Measurements from ENCODE around the gene PRKAG2.
"Not testable (repeated sequence)": the region's sequence is repeated elsewhere in the genome, so short reads cannot be mapped to it uniquely, and the experiment has no call there.

PRKAG2 gene

DNA sequence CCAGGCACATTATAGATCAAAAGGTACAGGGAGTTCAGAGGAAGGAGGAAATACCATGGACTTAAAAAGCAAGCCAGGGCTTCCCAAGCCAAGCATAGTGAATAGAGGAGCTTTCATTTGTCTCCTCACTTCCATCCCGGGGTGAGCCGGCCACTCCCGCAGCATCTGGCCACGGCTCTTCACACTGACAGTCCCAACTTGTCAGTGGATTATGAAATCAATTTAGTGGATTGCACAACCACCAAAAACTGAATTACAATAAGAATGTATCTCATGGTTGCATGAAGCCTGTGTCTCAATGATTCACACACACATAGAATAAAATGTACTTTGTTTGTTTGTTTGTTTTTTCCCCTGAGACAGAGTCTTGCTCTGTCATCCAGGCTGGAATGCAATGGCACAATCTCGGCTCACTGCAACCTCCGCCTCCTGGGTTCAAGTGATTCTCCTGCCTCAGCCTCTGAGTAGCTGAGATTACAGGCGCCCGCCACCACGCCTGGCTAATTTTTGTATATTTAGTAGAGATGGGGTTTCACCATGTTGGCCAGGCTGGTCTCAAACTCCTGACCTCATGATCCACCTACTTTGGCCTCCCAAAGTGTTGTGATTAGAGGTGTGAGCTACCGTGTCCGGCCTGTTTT is 79.1 kb downstream of the PRKAG2 start:
- DNase-seq = not testable (repeated sequence)

DNA sequence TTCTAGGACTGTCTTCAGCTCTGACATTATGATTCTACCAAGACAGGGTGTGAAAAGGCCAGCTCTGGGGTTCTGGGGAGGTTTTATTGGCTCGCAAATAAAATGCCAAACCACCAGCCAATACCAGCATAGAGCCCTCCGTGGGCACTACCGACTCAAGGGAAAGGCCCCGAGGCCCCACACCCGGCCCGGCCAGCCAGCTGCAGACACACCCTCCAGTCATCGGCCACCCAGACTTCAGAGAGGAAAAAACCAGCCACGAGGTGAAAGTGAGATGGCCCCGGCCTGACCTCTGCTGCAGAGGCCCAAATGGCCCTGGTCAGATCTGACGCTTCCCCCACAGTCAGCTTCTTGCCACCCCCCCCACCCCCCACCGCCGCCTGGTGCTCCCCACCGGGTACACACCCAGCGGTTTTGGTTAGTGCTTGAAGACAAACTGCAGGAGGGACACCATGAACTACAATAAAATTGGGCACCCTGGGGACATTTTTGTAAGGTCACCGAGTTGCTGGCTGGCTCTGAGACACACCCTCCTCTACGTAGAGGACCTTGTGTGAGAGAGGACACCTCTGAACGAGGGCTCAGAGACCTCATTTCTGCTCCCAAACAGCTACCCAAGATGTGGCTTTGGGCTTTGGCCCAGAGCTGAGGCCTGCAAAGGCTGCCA is 79.9 kb downstream of the PRKAG2 start:
- no peak for DNase-seq

DNA sequence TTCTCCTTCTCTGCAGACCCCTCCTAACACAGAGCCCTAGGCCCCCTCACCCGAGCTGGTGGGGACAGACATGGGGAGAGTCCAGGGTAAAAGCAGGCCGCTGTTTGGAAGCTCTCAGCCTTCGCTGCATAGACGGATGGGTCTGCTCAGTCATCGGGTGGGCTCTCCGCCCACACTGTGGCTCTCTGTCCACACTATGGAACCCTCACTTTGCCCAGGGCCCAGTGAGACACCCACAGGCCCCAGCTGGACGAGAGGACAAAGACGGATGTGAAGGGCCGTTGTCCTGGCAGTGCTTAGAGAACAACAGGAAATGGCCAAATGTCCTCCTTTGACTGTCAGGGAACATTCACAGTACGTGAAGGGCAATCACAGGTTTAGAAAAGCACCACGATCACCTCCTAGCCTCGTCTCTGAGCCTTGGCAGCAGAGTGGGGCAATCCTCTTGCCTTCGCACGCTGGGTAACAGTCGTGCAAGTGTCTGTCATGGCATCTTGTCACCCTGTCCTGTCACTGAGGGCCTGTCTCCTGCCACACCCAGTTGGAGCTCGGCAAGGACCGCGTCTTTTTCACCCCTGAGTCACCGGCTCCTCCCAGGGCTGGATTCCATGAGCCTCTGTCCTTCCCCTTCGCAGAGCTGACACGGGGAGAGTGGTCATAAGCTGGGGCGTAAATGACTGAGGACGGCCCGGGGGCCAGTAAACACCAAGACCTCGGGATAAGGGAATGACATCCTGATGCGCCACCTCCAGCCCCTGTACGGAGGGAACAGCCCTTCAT is 80.6 kb downstream of the PRKAG2 start:
- DNase-seq = peak; percentile 9

DNA sequence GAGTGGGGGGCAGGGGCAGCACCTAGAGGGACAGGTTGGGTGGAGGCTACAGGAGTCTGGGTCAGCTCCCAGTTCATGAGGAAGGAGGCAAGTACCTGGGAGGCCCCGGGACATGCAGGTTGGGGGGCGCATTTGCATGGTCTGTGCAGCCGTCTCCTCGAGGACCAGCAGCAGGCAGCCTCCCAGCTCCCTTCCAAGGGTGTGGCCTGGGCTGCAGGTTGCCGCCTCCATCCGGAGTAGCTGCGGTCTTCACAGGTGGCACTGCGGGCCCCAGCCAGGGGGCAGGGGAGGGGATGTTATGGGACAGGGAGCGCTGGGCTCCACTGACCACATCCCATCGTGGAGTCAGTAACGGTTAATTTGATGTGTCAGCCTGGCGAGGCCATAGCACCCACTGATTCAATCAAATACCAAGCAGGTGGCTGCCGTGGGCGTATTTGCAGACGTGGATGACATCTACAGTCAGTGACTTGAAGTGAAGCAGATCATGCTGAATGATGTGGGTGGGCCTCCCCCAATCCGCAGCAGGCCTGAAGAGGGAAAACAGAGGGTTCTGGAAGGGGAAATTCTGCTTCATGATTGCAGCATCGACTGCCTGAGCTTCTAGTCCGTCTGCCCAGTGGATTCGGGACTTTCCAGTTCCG is 81.6 kb downstream of the PRKAG2 start:
- peak; percentile 66 for DNase-seq

DNA sequence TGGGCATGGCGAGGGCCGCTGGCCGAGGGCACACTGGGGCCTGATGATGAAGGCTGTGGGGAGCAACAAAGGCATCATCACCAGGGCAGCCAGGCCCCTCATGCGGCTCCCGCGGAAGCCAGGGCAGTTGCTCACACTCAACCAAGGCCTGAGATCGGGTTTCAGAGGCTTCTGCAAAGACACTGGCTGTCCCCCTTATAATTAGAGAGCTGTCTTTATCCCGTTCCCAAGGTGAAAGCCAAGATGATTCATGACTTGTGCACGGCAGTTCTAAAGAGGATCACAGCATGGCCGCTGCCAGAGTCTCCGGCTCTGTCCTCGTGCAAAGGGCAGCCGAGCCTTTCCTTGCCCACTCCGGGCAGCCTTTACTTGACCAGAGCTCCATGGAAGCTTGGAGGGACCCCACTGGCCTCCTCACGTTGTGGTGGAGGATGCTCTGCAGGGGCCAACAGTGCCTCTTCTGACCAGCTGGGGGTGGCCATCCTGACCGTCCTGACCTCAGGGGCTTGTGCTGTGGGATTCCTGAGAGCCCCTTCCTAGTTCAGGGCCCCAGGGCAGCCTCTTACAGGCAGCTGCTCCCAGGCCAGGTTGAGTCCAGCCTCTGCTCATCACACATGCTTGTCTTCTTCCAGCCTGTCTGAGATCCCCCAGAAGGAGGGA is 82.3 kb downstream of the PRKAG2 start:
- no peak for DNase-seq

DNA sequence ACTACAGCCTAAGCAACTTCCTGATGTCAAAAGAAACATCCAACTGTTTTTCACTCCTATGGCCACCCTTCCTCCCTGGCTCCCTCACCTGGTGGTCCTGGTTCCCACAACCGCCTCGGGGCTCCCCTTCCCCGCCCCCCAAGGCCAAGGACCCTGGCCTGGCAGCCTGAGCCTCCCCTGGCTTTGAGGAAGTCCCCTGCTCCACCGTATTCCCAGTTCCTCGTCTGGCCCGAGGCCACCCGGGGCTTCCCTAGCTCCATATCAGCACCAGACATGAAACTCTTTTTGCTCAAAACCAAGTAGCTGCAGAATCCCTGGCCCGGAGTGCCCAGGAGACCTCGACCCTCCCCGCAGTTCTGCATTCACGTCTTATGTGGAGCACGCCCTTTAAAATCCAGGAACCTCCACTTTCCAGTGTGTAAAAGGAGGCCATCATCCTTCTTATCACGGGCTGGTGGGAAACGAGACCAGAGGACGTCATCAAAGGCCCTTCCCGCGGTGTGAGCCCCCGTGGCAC is 82.9 kb downstream of the PRKAG2 start:
- no peak for DNase-seq

DNA sequence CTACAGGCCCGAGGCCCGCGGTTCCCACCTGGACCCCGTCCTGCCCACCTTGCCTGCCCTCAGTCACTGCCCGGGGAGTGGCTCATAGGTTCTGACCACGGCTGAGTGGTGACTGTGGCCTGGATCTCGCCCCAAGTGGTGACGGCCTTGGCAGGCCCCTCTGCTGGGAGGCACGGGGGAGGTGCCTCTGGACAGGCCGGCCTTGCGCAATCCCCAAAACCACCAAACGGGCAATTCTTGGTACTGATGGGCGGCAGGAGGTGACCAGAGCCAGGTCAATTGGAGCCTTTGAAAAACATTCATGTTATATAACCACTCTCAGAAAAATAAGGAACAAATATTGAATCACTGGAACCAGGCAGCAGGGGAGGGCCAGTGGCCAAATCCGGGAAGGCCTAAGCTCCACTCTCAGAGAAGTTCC is 83.4 kb downstream of the PRKAG2 start:
- DNase-seq = no peak

DNA sequence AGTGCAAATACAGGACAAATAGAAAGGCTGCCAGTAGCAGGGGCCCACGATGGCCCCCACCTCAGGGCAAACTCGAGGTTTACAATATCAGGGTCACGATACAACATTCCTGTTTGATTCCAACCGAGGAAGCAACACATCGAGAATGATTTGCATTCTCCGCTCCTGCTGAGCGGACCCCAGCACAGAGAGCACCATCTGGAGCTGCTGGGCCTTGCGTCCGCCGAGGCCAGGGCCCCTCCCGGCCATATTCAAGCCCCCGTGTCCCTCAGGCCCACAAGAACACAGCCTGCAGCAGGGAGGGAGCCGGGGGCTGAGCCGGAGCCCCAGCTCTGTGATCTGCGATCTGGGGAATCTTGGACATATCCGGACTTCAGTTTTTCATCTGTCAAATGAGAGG is 84.3 kb downstream of the PRKAG2 start:
- no peak for DNase-seq

DNA sequence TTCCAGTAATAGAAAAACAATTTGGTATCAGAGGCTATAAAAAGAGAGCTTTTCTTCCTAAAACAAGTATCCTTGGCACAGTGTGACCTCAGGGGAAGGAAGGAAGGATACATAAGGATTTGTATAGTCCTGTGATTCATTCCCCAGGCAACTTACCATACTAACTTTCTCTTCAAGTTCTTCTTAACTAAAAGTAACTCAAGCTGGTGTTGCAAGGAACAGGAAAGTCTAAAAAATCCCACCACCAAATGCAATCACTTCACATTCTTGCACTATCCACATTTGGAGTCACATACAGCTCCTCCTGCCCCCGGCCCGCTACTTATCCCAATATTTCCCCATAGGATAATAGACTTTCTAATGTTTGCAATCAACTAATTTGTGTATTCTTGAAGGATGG is 84.8 kb downstream of the PRKAG2 start:
- DNase-seq = no peak

DNA sequence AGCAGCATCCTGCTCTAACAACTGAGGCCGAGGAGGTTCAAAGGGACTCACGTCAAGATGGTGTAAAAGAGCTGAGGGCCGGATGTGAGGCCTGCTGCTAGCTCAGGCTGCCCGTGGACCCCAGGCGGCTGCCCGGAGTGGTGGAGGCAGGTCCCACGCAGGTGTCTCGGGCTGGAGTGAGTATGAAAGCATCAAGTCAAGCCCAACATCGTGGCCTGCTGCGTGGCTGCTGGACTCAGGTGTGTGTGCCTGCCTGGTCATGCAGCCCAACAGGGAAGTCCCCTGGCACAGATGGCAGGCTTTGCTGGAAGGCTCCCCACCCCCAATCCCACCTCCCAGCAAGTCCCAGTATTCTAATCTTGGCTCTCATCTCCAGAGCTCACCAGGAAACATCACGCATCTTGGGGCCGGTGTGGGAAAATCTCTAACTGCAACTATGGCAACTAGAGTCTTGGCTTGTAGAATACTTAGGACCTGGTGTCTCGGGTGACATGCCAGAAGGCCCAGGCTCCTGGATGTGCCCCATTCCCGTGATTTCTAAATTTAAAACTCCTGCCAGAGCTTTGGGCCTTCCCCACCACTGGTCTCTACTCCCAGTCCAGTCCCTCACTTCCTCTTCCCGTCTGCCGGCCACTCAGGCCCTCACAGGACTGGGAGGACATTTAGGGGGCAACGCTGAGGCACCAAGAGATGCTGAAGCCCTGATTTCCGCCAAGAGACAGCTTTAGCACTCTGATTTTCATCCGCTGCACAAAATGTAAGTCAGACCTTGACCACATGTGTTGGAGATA is 85.9 kb downstream of the PRKAG2 start:
- no peak for DNase-seq

DNA sequence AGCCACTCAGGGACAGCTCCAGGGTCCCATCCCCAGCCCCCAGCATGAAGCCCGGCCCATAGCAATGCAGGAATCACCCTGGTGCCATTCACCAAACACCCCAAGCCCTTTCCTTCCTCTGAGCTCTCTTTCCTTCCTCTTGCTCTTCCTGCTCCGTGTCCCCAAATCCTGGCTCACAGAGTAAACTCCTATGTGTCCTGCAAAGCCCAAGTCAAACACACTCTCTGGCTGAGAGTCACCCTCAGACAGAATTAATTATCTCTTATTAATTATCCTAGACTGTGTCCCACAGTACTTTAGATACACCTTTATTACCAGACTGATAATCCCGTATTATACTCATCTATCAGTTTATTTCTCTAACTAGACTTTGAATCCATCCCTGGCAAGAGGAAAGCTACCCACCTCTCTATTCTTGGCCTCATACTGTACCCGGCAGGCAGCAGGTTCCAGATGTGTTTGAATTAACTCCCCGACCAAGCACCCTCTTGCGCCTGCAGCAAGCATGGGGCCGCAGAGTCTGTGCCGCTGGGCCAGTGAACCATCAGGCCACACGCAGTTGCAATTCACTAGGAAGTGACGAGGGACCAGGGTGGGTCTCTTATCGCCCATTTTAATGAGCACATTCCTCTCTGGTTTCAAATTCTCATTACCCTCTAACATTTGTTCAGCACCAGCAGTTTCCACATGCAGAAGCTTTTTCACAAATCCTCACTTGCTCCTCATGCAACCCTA is 86.7 kb downstream of the PRKAG2 start:
- no peak for DNase-seq

DNA sequence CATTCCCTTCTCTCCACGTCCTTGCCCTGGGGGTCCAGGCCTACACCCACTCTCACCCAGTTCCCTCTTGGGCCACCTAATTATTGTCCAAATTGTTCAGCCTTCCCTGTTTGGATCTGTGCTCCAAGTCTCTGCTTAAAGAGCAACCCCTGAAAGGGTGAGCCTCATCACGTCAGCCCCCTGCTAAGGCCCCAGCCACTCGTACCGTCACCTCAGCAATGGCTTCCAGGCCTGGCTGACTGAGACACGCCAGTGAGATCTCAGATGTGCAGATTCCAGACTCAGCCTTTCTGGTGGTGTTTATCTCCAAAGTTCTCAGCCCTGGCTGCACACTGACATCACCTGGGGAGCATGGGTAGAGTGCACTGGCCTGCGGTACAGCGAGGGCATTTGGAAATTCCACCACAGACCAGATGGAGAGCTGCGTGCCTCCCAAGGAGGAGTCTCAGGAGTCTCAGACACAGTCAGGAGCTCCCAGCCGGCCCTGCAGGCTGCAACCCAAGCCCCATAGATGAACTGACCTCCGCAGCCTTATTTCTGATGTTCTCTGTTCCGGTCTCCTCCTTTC is 87.5 kb downstream of the PRKAG2 start:
- DNase-seq = no peak

DNA sequence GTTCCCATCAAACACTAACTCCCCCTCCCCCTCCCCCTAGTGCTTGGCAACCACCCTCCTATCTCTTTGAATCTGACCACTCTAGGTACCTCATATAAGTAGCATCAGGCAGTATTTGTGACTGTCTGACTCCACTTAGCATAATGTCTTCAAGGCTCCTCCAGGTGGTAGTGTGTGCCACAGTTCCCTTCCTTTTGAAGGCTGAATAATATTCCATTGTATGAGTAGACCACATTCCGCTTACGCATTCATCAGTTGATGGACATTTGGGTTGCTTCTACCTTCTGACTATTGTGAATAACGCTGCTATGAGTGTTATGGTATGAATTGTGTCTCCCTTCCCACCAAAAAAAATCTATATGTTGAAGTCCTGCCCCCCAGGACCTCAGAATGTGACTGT is 89.6 kb downstream of the PRKAG2 start:
- DNase-seq = no peak

DNA sequence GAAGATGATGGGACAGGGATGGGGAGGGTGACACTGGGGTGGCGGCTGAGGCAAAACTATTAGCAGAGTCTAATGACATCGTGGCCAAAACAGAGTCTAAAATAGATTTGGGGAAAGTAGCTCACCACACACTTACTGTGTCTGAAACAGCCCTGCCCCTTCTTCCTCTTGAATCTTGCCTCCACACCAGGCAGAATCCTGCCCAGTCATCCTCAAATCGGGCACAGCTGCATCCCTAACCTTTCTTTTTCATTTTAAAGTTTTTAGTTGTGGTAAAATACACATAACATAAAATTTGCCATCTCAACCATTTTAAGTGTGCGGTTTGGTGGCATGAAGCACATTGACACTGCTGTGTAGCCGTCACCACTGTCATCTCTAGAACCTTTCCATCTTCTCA is 90.0 kb downstream of the PRKAG2 start:
- no peak for DNase-seq

DNA sequence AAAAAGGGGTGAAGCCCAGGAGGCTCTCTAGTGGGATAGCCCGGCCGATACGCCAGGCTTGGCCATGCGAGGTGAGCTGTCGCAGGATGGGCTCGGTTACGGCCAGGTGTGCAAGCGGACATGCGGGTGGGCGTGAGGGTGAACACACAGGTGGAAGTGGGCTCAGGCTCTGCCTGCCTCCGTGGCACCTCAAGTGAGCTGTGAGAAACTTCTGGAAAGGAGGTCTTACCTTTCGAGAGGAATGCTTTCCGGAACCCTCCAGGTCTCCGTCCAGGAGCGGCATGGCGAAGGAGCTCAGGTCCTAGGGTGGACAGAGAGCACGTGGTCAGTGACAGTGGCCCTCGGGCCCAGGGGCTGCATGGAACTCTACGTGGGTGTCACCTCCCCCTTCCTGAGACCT is 90.7 kb downstream of the PRKAG2 start:
- no peak for DNase-seq

DNA sequence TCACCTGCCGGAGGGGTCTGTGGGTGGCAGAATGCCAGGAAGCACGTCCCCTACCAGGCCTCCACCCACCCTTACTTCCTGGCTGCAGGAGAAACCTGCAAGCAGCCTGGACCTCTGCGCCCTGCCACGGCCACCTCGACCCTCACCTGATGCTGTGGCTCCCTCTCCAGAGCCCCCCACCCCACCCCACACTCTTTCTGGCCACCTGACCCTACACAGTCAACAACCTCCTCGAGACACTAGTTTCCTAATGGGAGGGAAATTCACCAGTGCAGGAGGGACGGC is 91.3 kb downstream of the PRKAG2 start:
- no peak for DNase-seq

DNA sequence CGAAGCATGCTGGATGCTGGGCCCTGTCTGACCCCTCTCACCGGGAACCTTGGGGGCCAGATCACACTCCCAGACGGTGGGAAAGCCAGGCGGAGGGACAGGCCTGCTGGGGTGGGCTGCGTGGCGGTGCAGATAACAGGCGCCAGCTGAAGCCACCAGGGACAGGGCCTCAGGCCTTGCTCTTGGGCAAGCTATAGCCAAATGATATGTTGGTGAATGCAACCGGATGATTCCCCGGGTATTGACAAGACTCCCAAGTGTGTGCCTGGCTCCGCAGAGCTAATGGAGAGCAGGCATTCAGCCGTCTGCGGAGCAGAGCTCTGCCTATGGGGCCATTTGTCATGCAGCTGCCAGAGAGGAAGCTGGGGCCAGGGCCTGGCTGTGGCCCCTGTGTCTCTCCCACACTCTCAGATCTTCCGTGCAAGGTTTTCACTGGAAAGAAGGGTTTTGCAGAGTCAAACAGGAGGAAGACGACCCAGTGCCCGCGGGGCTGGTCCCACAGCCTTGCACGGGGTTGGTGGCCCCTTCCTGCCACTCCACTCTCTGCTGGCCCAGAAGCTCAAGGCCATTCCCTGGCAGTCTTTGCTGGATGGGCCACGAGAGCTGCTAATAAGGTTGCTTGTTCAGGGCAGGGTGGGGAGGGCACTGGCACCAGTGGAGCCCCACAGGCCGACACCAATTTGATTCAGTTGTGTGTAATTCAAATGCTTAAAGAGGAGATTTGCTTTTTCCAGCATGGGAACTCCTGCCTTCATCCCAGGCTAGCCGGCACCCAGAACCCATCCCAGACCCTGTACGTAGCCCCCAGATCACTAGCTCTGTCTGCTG is 91.8 kb downstream of the PRKAG2 start:
- DNase-seq = no peak

DNA sequence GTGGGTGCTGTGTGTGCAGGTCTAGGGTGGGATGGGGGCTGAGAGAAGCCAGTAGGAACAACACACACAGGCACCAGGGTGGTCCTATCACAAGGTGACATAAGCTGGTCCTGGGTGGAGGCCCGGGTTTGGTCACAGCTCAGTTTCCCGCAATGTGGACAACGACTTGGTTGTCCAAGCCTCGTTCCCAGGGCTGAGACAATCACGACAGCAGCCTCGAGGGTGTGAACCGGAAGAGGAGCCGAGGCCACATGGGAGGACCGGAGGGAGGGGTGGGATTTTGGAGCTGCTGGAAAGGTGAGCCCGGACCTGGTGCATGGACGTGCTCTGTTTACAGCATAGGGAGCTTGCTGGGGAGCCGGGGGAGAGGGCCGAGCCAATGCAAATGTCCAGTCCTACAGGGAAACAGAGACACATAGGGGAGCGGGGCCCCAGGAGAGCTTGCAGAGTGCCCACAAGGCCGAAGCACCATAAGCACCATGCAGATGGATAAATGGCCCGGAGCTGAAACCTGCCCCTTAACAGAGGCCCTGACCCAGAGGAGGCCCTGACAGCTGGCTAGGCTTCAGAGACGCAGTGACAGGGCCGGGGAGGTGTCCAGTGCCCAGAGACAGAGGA is 92.8 kb downstream of the PRKAG2 start:
- DNase-seq = no peak

DNA sequence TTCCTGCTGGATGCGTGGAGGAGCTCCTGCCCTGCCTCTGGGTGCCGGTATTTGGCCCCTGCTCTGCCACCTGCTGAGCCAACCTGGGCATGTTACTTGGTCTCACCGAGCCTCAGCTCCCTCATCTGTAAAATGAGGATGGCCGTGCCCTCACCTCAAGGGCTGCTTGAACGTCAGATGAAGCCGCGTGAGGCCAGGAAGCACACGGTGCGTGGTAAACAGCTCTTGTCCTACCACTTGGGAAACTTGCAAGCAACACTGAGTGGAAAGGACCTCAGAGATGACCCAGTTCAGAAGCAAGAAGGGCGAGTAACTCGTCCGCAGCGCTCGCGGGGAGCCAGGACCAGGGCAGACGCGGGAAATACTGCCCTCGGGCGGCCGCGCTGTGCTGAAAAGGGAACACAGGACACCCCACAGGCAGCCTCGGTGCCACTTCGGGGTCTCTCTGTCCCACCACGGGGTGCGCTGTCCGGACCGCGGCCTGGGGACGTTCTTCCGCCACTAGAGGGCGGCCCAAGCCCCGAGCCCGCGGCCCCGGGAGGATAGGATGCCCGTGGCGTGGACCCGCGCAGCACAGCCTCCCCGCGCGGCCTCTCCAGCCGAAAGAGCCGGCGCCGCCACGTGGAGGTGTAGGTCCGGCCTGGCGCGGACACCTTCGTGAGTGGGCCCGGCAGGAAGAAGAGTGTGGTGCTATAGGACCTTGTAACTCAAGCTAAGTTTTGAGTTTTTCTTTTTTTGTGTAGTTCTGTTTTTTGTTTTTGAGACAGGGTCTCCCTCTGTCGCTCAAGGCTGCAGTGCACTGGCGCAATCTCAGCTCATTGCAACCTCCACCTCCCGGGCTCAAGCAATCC is 94.1 kb downstream of the PRKAG2 start:
- DNase-seq = peak; percentile 61
